GM23338 (cell line): ENCODE measurements around the gene NCR2. TPM values are rescaled to one million over a fixed set of nuclear protein-coding genes. Genes with fewer than 3 reads are reported as not detected.
A peak's percentile ranks its signal among the peaks of the same experiment; 100 is the strongest.
"Not testable (repeated sequence)": the region's sequence is repeated elsewhere in the genome, so short reads cannot be mapped to it uniquely, and the experiment has no call there.

ENCODE experiments used
- ATAC-seq: fragments of 200-7000 bp; cut with Tn5 transposase; 3 replicates; pipeline ENCODE4 v1.9.1; 2020
- DNase-seq: peaks from one replicate; pipeline ENCODE4 v3.0.0-alpha.2; 2015; ENCODE audit warnings: low spot score
- H2AFZ ChIP-seq: fragments of 200-600 bp; sonication (generic); 2 replicates; pipeline ENCODE4 v1.8.0; 2016; ENCODE audit warnings: antibody characterized with exemption, mild to moderate bottlenecking, moderate library complexity
- H3F3A ChIP-seq: fragments of 200-600 bp; sonication (generic); replicated peaks from 2 replicates; pipeline ENCODE4 v1.8.0; 2017; ENCODE audit warnings: antibody characterized with exemption, mixed run types, low read depth
- H3K27ac ChIP-seq: fragments of 200-600 bp; sonication (generic); 2 replicates; pipeline ENCODE4 v1.6.1; 2016; ENCODE audit warnings: low read depth
- H3K27me3 ChIP-seq: fragments of 200-600 bp; sonication (generic); 2 replicates; pipeline ENCODE4 v1.8.0; 2016; ENCODE audit warnings: mild to moderate bottlenecking, mixed run types, moderate library complexity; ENCODE audit not compliant: insufficient read depth
- H3K36me3 ChIP-seq: fragments of 200-600 bp; sonication (generic); 2 replicates; pipeline ENCODE4 v1.8.0; 2016; ENCODE audit warnings: mild to moderate bottlenecking; ENCODE audit not compliant: insufficient read depth
- H3K4me1 ChIP-seq: fragments of 200-600 bp; sonication (generic); 2 replicates; pipeline ENCODE4 v1.8.0; 2016; ENCODE audit warnings: mild to moderate bottlenecking, moderate library complexity; ENCODE audit not compliant: insufficient read depth
- H3K4me2 ChIP-seq: fragments of 200-600 bp; sonication (generic); 2 replicates; pipeline ENCODE4 v1.7.1; 2017; ENCODE audit warnings: mixed run types
- H3K4me3 ChIP-seq: fragments of 200-600 bp; sonication (generic); 2 replicates; pipeline ENCODE4 v1.6.1; 2016; ENCODE audit warnings: mixed run types
- H3K79me2 ChIP-seq: fragments of 200-600 bp; sonication (generic); replicated peaks from 2 replicates; pipeline ENCODE4 v1.8.0; 2017; ENCODE audit warnings: mild to moderate bottlenecking; ENCODE audit not compliant: insufficient read depth
- H3K9me2 ChIP-seq: fragments of 200-600 bp; sonication (generic); 2 replicates; pipeline ENCODE4 v1.8.0; 2017; ENCODE audit not compliant: insufficient read depth
- H4K20me1 ChIP-seq: fragments of 200-600 bp; sonication (generic); replicated peaks from 2 replicates; pipeline ENCODE4 v1.8.0; 2017; ENCODE audit warnings: mild to moderate bottlenecking; ENCODE audit not compliant: insufficient read depth
- H3K27ac Mint-ChIP-seq: 2 replicates; pipeline ENCODE4 v1.8.0; 2020; ENCODE audit warnings: inconsistent platforms, mild to moderate bottlenecking, moderate library complexity, mixed read lengths
- H3K27me3 Mint-ChIP-seq: 3 replicates; pipeline ENCODE4 v1.8.0; 2022; ENCODE audit warnings: low read depth, mild to moderate bottlenecking, moderate library complexity, mixed read lengths, inconsistent platforms; ENCODE audit not compliant: insufficient read depth, poor library complexity
- H3K36me3 Mint-ChIP-seq: 3 replicates; pipeline ENCODE4 v1.8.0; 2021; ENCODE audit warnings: low read depth, mild to moderate bottlenecking, inconsistent platforms, moderate library complexity, mixed read lengths
- H3K4me1 Mint-ChIP-seq: 3 replicates; pipeline ENCODE4 v1.8.0; 2020; ENCODE audit warnings: mild to moderate bottlenecking, inconsistent platforms, mixed read lengths
- H3K4me3 Mint-ChIP-seq: 3 replicates; pipeline ENCODE4 v1.8.0; 2021; ENCODE audit warnings: moderate library complexity, mild to moderate bottlenecking, inconsistent platforms, mixed read lengths
- H3K9me3 Mint-ChIP-seq: 3 replicates; pipeline ENCODE4 v1.8.0; 2020; ENCODE audit warnings: moderate library complexity, mild to moderate bottlenecking, inconsistent platforms, mixed read lengths
- ZNF331 ChIP-seq: fragments of 250-450 bp; sonication (Bioruptor Pico); IDR thresholded peaks from 2 replicates; pipeline ENCODE4 v1.5.0; 2020; ENCODE audit warnings: low read depth, mild to moderate bottlenecking, moderate library complexity
- polyA plus RNA-seq: library from polyadenylated mRNA; unstranded; fragments of >200 nt; fragmentation: Nextera tagmentation; extraction: Ambion mirVana; gene quantifications from 2 replicates; pipeline ENCODE4 v1.2.1, GENCODE V29; 2016
- total RNA-seq: library from RNA; depleted of rRNA; stranded (reverse); fragments of >200 nt; shearing (Covaris generic); gene quantifications from 2 replicates; pipeline ENCODE4 v1.2.3, GENCODE V29; 2014
- TF ChIP-seq, protein P1 (sequence below): fragments of 250-450 bp; sonication (Bioruptor Pico); IDR thresholded peaks from 2 replicates; pipeline ENCODE4 v1.5.0; 2020; ENCODE audit warnings: mild to moderate bottlenecking, moderate library complexity
- TF ChIP-seq, protein P2 (sequence below): IDR thresholded peaks from 2 replicates; pipeline ENCODE4 v1.6.1; 2016; ENCODE audit warnings: antibody characterized with exemption

NCR2 gene
- total and polyA plus RNA-seq, 2 experiments from 2014 or later = not detected

DNA sequence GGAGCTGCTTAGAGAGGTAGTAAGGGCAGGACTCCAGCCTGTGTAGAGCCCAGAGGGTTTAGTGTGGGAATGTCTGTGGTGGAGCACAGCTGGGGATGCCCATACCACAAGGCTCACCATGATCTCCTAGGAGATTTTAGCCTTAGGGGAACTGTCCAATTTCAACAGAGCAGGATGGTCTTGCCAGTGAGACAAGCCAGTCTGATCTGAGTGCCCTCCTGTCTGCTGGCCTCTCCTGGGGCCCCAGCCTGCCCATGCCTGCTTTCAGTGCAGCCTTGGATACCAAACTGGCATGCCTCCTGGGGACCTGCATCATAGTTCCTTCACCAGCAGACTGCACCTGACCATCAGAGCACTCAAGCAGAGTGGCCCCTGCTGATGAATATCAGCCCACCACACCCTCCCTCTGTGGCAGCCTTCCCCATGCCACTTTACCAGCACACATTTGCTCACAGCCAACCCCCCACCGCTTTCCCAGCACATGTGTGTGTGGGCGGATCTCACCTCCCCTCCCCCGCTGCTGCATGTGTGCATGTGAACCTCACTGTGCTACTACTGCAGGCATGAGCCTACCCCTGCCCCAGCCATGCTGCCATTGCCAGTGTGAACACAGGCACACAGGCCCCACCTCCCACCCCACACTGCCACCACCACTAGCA lies 41.1 kb upstream of the NCR2 start (continued):
- TF ChIP-seq, protein P1, sequence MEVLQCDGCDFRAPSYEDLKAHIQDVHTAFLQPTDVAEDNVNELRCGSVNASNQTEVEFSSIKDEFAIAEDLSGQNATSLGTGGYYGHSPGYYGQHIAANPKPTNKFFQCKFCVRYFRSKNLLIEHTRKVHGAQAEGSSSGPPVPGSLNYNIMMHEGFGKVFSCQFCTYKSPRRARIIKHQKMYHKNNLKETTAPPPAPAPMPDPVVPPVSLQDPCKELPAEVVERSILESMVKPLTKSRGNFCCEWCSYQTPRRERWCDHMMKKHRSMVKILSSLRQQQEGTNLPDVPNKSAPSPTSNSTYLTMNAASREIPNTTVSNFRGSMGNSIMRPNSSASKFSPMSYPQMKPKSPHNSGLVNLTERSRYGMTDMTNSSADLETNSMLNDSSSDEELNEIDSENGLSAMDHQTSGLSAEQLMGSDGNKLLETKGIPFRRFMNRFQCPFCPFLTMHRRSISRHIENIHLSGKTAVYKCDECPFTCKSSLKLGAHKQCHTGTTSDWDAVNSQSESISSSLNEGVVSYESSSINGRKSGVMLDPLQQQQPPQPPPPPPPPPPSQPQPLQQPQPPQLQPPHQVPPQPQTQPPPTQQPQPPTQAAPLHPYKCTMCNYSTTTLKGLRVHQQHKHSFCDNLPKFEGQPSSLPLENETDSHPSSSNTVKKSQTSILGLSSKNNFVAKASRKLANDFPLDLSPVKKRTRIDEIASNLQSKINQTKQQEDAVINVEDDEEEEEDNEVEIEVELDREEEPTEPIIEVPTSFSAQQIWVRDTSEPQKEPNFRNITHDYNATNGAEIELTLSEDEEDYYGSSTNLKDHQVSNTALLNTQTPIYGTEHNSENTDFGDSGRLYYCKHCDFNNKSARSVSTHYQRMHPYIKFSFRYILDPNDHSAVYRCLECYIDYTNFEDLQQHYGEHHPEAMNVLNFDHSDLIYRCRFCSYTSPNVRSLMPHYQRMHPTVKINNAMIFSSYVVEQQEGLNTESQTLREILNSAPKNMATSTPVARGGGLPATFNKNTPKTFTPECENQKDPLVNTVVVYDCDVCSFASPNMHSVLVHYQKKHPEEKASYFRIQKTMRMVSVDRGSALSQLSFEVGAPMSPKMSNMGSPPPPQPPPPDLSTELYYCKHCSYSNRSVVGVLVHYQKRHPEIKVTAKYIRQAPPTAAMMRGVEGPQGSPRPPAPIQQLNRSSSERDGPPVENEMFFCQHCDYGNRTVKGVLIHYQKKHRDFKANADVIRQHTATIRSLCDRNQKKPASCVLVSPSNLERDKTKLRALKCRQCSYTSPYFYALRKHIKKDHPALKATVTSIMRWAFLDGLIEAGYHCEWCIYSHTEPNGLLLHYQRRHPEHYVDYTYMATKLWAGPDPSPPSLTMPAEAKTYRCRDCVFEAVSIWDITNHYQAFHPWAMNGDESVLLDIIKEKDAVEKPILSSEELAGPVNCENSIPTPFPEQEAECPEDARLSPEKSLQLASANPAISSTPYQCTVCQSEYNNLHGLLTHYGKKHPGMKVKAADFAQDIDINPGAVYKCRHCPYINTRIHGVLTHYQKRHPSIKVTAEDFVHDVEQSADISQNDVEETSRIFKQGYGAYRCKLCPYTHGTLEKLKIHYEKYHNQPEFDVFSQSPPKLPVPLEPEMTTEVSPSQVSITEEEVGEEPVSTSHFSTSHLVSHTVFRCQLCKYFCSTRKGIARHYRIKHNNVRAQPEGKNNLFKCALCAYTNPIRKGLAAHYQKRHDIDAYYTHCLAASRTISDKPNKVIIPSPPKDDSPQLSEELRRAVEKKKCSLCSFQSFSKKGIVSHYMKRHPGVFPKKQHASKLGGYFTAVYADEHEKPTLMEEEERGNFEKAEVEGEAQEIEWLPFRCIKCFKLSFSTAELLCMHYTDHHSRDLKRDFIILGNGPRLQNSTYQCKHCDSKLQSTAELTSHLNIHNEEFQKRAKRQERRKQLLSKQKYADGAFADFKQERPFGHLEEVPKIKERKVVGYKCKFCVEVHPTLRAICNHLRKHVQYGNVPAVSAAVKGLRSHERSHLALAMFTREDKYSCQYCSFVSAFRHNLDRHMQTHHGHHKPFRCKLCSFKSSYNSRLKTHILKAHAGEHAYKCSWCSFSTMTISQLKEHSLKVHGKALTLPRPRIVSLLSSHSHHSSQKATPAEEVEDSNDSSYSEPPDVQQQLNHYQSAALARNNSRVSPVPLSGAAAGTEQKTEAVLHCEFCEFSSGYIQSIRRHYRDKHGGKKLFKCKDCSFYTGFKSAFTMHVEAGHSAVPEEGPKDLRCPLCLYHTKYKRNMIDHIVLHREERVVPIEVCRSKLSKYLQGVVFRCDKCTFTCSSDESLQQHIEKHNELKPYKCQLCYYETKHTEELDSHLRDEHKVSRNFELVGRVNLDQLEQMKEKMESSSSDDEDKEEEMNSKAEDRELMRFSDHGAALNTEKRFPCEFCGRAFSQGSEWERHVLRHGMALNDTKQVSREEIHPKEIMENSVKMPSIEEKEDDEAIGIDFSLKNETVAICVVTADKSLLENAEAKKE = no peak
- TF ChIP-seq, protein P2, sequence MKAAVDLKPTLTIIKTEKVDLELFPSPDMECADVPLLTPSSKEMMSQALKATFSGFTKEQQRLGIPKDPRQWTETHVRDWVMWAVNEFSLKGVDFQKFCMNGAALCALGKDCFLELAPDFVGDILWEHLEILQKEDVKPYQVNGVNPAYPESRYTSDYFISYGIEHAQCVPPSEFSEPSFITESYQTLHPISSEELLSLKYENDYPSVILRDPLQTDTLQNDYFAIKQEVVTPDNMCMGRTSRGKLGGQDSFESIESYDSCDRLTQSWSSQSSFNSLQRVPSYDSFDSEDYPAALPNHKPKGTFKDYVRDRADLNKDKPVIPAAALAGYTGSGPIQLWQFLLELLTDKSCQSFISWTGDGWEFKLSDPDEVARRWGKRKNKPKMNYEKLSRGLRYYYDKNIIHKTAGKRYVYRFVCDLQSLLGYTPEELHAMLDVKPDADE = no peak
- no peak for TF ChIP-seq ZNF331 (CRISPR knock-in tag)

DNA sequence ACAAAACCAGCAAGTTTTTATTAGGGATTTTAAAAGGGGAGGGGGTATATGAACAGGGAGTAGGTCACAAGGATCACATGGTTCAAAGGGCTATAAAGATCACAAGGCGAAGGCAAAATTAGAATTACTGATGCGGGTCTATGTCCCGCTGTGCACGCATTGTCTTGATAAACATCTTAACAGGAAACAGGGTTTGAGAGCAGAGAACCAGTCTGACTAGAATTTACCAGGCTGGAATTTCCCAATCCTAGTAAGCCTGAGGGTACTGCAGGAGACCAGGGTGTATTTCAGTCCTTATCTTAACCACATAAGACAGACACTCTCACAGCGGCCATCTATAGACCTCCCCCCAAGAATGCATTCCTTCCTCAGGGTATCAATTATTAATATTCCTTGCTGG lies 38.2 kb upstream of the NCR2 start:
- not testable (repeated sequence) for H2AFZ ChIP-seq, H3K4me2 ChIP-seq, H3K79me2 ChIP-seq, H3K4me3 ChIP-seq, H3K4me1 ChIP-seq, H3K36me3 ChIP-seq, ATAC-seq, H3K4me1 Mint-ChIP-seq, H3K27me3 Mint-ChIP-seq, H3K27ac ChIP-seq, H3K27ac Mint-ChIP-seq, H3K4me3 Mint-ChIP-seq, H3F3A ChIP-seq, H4K20me1 ChIP-seq
- peaks cover 53% of the 10 kb centered on the region for H3K9me3 Mint-ChIP-seq
- H3K36me3 Mint-ChIP-seq = peaks cover 32% of the 10 kb centered on the region
- H3K9me2 ChIP-seq = peaks cover 13% of the 10 kb centered on the region
- peaks cover 16% of the 10 kb centered on the region for H3K27me3 ChIP-seq
- DNase-seq = peak; percentile 25
